Stimulated activated naive CD8-positive, alpha-beta T cell treated with anti-CD3 and anti-CD28 coated beads, Interleukin-15, Interleukin-2, amounts not matched to agents 100 ng/mL and 50 ng/mL, for 24 hours (primary cell): ENCODE results near the gene RAB41.
"Not testable (repeated sequence)": the region's sequence is repeated elsewhere in the genome, so short reads cannot be mapped to it uniquely, and the experiment has no call there.

ENCODE experiments used
- H3K27ac Mint-ChIP-seq: one replicate; pipeline ENCODE4 v1.8.0; 2021; ENCODE audit warnings: mild to moderate bottlenecking, mixed read lengths
- H3K27me3 Mint-ChIP-seq: one replicate; pipeline ENCODE4 v1.8.0; 2021; ENCODE audit warnings: mixed read lengths
- H3K36me3 Mint-ChIP-seq: one replicate; pipeline ENCODE4 v1.8.0; 2021; ENCODE audit warnings: low read depth, mixed read lengths
- H3K4me1 Mint-ChIP-seq: one replicate; pipeline ENCODE4 v1.8.0; 2021; ENCODE audit warnings: low read depth, mixed read lengths
- H3K4me3 Mint-ChIP-seq: one replicate; pipeline ENCODE4 v1.8.0; 2021; ENCODE audit warnings: mild to moderate bottlenecking, mixed read lengths
- H3K9me3 Mint-ChIP-seq: one replicate; pipeline ENCODE4 v1.8.0; 2021; ENCODE audit warnings: mixed read lengths

RAB41 gene

DNA sequence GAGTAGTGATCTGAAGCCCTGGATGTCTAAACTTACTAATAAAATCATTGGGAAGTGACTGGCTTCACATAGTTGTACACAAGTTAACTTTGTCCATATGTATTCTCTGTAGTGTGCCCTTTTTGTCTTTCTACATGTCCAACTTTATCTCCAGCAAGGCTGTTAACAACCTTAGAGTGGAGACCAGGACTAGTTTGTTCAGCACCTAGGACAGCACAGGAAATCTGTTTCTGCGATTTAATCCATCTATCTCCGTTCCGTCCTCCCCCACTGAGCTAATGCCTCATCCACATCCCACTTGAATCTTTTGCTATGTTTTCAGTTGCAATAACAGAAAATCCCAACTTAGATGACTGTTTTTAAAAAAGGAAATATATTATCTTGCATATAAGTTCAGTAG is 17.2 kb upstream of the RAB41 start:
- no peaks in the 10 kb centered on the region for H3K36me3 Mint-ChIP-seq
- H3K9me3 Mint-ChIP-seq = no peaks in the 10 kb centered on the region
- H3K27me3 Mint-ChIP-seq = no peaks in the 10 kb centered on the region
- no peak overlapping the region for H3K4me3 Mint-ChIP-seq
- no peak overlapping the region for H3K27ac Mint-ChIP-seq
- no peaks in the 10 kb centered on the region for H3K4me1 Mint-ChIP-seq

GRCh38 chrX:70268034-70268433 is 13.9 kb upstream of the RAB41 start, which contains the start of gene ARR3:
Gene ARR3 (plus strand): TSS chrX:70268334. CDS start chrX:70269386, 1,052 bp downstream.
- Mint-ChIP-seq H3K36me3 (no peaks in the 10 kb centered on the region), H3K4me1 (no peaks in the 10 kb centered on the region), H3K4me3 (no peak within 1 kb of the TSS), H3K9me3 (no peaks in the 10 kb centered on the region), H3K27me3 (no peaks in the 10 kb centered on the region), H3K27ac (no peak within 1 kb of the TSS)

DNA sequence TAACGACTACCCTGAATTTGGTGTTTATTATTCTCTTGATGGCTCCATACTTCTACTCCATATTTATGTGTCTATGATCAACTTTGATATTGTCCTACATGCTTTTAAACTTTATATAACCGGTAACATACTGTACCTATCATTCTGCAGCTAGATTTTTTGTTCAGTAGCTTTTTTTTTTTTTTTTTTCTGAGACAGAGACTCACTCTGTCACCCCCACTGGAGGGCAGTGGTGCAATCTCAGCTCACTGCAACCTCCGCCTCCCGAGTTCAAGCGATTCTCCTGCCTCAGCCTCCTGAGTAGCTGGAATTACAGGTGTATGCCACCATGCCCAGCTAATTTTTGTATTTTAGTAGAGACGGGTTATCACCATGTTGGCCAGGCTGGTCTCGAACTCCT is 7.9 kb upstream of the RAB41 start:
- H3K4me3 Mint-ChIP-seq, H3K36me3 Mint-ChIP-seq, H3K4me1 Mint-ChIP-seq, H3K9me3 Mint-ChIP-seq, H3K27ac Mint-ChIP-seq, H3K27me3 Mint-ChIP-seq: not testable (repeated sequence)

DNA sequence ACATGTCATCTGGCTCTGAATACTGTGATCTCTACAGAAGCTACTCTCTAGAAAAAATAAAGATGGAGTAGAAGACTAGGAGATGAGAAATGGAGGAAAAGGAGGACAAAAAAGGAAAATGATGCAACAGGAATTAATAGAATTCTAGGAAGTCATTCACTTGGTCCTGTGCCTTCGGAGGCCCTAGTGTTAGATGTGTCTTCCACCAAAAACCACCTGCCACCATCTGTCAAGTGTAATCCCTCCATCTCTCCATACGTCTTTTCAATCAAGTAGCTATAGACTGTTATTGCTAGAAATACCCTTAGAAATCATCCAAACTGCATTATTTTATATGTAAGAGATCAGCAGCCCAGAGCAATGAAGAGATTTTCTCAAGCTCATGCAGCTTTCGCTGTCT is 2.9 kb upstream of the RAB41 start:
- Mint-ChIP-seq H3K27me3 (no peaks in the 10 kb centered on the region), H3K4me3 (no peak overlapping the region), H3K9me3 (no peaks in the 10 kb centered on the region), H3K4me1 (no peaks in the 10 kb centered on the region), H3K27ac (no peak overlapping the region), H3K36me3 (peaks cover 14% of the 10 kb centered on the region)

GRCh38 chrX:70280573-70280972 is 1.4 kb upstream of the RAB41 start:
- H3K27ac Mint-ChIP-seq = no peak overlapping the region
- H3K36me3 Mint-ChIP-seq = peaks cover 14% of the 10 kb centered on the region
- no peak overlapping the region for H3K4me3 Mint-ChIP-seq
- H3K27me3 Mint-ChIP-seq = no peaks in the 10 kb centered on the region
- no peaks in the 10 kb centered on the region for H3K9me3 Mint-ChIP-seq
- no peaks in the 10 kb centered on the region for H3K4me1 Mint-ChIP-seq

GRCh38 chrX:70289168-70289792 is 7.3 kb downstream of the RAB41 start:
- Mint-ChIP-seq H3K9me3 (no peaks in the 10 kb centered on the region), H3K27ac (peak overlapping the region; percentile 86), H3K4me3 (peak overlapping the region; percentile 93), H3K4me1 (peaks cover 10% of the 10 kb centered on the region), H3K27me3 (no peaks in the 10 kb centered on the region), H3K36me3 (peaks cover 10% of the 10 kb centered on the region)

DNA sequence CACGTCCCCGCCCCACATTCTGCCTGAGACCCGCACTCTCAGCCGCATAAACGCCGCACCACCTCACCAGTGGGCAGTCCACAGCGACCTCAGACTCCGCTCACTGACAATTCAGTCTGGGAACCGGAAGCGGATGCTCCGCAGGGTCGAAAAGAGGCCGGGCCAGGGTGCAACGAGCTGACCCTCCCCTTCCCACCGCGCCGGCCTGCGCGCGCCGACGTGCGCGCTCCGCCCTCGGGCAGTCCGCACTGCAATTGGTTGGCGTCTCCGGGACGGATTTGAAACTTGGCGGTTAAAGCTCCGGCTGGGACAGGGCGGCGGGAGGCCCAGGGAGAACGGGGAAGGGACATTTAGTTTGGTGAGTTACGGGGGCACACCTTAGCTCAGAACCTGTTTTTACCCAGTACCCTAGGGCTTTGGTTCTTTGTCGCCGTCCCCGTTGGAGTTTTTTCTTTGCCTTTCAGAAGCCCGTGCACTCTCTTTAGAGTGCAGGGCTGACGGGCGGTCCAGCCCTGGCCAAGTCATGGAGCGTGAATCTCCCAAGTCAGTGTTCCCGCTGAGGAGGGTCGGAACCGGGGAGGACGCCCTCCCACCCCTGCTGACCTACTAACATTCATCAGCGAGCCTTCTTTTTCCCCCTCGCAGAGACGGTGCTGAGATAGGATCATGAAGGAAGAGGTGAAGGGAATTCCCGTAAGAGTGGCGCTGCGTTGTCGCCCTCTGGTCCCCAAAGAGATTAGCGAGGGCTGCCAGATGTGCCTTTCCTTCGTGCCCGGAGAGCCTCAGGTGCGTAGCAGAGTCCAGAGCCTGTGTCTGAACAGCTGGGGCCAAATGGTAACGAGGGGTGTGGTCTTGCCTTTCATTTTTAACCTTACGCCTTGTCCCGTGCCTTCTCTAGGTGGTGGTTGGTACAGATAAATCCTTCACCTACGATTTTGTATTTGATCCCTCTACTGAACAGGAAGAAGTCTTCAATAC is 8.1 kb downstream of the RAB41 start, which contains the start of the genes KIF4A and PDZD11:
KIF4A (plus strand) TSS at position 312 of the 978 bp plus-strand sequence; CDS start at position 667, 355 bp downstream.
PDZD11 (minus strand) TSS at position 135 of the 978 bp plus-strand sequence. CDS start 586 bp downstream, outside the sequence.
- peaks cover 10% of the 10 kb centered on the region for H3K36me3 Mint-ChIP-seq
- H3K4me1 Mint-ChIP-seq = peaks cover 10% of the 10 kb centered on the region
- no peaks in the 10 kb centered on the region for H3K9me3 Mint-ChIP-seq
- peak within 1 kb of the TSS; percentile 86 for H3K27ac Mint-ChIP-seq
- no peaks in the 10 kb centered on the region for H3K27me3 Mint-ChIP-seq
- peak within 1 kb of the TSS; percentile 93 for H3K4me3 Mint-ChIP-seq

GRCh38 chrX:70292788-70293187 is 10.8 kb downstream of the RAB41 start:
- peaks cover 4% of the 10 kb centered on the region for H3K36me3 Mint-ChIP-seq
- no peak overlapping the region for H3K27ac Mint-ChIP-seq
- H3K27me3 Mint-ChIP-seq = no peaks in the 10 kb centered on the region
- no peaks in the 10 kb centered on the region for H3K9me3 Mint-ChIP-seq
- no peak overlapping the region for H3K4me3 Mint-ChIP-seq
- H3K4me1 Mint-ChIP-seq = peaks cover 10% of the 10 kb centered on the region

GRCh38 chrX:70293621-70294020 is 11.6 kb downstream of the RAB41 start:
- H3K27ac Mint-ChIP-seq = no peak overlapping the region
- H3K9me3 Mint-ChIP-seq = no peaks in the 10 kb centered on the region
- no peak overlapping the region for H3K4me3 Mint-ChIP-seq
- H3K36me3 Mint-ChIP-seq = peaks cover 4% of the 10 kb centered on the region
- H3K27me3 Mint-ChIP-seq = no peaks in the 10 kb centered on the region
- H3K4me1 Mint-ChIP-seq = peaks cover 7% of the 10 kb centered on the region

- Mint-ChIP-seq H3K27ac (no peak overlapping the region), H3K4me3 (no peak overlapping the region), H3K4me1 (no peaks in the 10 kb centered on the region), H3K9me3 (no peaks in the 10 kb centered on the region), H3K36me3 (peaks cover 42% of the 10 kb centered on the region), H3K27me3 (no peaks in the 10 kb centered on the region)
Measured at GRCh38 chrX:70301716-70302115, 19.7 kb downstream of the RAB41 start.

DNA sequence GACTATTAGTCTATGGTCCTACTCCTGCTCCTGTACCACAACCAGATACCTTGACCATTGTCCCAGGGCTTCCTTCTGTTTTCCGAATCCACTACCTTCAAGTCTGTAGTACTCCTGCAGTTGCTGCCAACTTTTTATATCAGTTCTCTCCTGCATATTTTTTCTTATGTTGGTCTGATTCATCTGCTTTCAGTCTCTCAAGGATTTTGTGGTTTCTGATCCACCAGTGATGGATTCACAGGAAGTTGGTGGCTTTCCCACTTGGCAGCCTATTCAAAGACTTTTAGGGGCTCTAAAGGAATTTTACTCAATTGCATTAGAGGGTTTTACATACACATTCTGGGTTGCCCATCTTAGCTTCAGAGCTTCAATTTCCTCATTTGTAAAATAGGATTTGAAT is 31.5 kb downstream of the RAB41 start:
- no peaks in the 10 kb centered on the region for H3K4me1 Mint-ChIP-seq
- H3K9me3 Mint-ChIP-seq = no peaks in the 10 kb centered on the region
- H3K36me3 Mint-ChIP-seq = peaks cover 6% of the 10 kb centered on the region
- no peak overlapping the region for H3K27ac Mint-ChIP-seq
- H3K4me3 Mint-ChIP-seq = no peak overlapping the region
- no peaks in the 10 kb centered on the region for H3K27me3 Mint-ChIP-seq

- H3K4me3 Mint-ChIP-seq = no peak overlapping the region
- peaks cover 3% of the 10 kb centered on the region for H3K36me3 Mint-ChIP-seq
- H3K4me1 Mint-ChIP-seq = no peaks in the 10 kb centered on the region
- no peaks in the 10 kb centered on the region for H3K9me3 Mint-ChIP-seq
- no peaks in the 10 kb centered on the region for H3K27me3 Mint-ChIP-seq
- no peak overlapping the region for H3K27ac Mint-ChIP-seq
Measured at GRCh38 chrX:70322784-70323183, 40.8 kb downstream of the RAB41 start.

DNA sequence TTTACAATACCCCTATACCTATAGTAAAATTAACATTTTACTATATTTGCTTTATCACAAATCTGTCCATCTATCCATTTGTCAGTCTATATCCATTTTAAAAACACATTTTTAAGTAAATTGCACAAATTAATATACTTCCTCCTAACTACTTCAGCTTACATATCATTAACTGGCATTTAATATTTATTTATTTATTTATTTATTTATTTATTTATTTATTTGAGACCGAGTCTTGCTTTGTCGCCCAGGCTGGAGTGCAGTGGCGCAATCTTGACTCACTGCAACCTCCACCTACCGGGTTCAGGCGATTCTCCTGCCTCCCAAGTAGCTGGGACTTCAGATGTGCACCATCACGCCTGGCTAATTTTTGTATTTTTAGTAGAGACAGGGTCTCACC is 41.7 kb downstream of the RAB41 start:
- H3K4me1 Mint-ChIP-seq, H3K4me3 Mint-ChIP-seq, H3K27me3 Mint-ChIP-seq, H3K36me3 Mint-ChIP-seq, H3K27ac Mint-ChIP-seq, H3K9me3 Mint-ChIP-seq: not testable (repeated sequence)

DNA sequence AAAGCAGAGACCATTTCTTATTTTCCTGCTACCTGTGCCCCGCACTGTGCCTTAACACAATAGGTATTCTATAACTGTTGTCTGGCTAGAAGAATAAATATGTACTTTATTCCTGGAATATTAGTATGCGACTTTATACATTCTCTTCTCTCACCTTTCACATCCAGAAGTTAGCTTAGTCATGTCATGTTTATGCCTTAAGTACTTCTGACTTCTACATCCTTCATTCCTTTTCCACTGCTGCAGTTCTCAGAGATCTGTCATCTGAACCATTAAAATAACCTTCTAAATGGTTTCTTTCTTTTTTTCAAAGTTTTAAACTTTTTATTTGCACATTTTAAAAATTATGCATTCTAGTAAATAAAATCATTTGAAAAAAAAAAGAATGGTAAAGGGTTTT is 42.4 kb downstream of the RAB41 start:
- no peak overlapping the region for H3K4me3 Mint-ChIP-seq
- H3K36me3 Mint-ChIP-seq = peaks cover 4% of the 10 kb centered on the region
- no peak overlapping the region for H3K27ac Mint-ChIP-seq
- no peaks in the 10 kb centered on the region for H3K27me3 Mint-ChIP-seq
- no peaks in the 10 kb centered on the region for H3K9me3 Mint-ChIP-seq
- no peaks in the 10 kb centered on the region for H3K4me1 Mint-ChIP-seq

- Mint-ChIP-seq H3K36me3 (peaks cover 11% of the 10 kb centered on the region), H3K4me1 (peaks cover 3% of the 10 kb centered on the region), H3K27ac (no peak overlapping the region), H3K27me3 (no peaks in the 10 kb centered on the region), H3K9me3 (no peaks in the 10 kb centered on the region), H3K4me3 (no peak overlapping the region)
Measured at GRCh38 chrX:70331161-70331560, 49.2 kb downstream of the RAB41 start.
